A673 (cell line): ENCODE measurements around the gene GPR22.

Experiments
- CTCF ChIP-seq: fragments of 300-800, 200-600 bp; sonication (generic); conservative IDR thresholded peaks from 2 replicates; pipeline ENCODE4 v1.5.1; 2017; ENCODE audit warnings: low read depth, mild to moderate bottlenecking, antibody characterized with exemption, low read length, moderate library complexity, mixed read lengths
- EZH2 ChIP-seq: fragments of 200-600 bp; sonication (generic); IDR thresholded peaks from 2 replicates; pipeline ENCODE4 v1.6.1; 2017; ENCODE audit warnings: borderline replicate concordance, low read depth, mild to moderate bottlenecking, mixed read lengths, antibody characterized with exemption, low read length; ENCODE audit not compliant: poor library complexity, severe bottlenecking

GRCh38 chr7:107505997-107506673, 36.3 kb downstream of the GPR22 start:
- TF ChIP-seq CTCF (no peak), EZH2 (no peak)
